ENCODE measurements around the gene TEX35. TPM values are rescaled to one million over a fixed set of nuclear protein-coding genes. Genes with fewer than 3 reads are reported as not detected.
A peak's percentile ranks its signal among the peaks of the same experiment; 100 is the strongest.

Gene TEX35
- total RNA-seq, 1 experiment from 2014 or later: not detected

DNA sequence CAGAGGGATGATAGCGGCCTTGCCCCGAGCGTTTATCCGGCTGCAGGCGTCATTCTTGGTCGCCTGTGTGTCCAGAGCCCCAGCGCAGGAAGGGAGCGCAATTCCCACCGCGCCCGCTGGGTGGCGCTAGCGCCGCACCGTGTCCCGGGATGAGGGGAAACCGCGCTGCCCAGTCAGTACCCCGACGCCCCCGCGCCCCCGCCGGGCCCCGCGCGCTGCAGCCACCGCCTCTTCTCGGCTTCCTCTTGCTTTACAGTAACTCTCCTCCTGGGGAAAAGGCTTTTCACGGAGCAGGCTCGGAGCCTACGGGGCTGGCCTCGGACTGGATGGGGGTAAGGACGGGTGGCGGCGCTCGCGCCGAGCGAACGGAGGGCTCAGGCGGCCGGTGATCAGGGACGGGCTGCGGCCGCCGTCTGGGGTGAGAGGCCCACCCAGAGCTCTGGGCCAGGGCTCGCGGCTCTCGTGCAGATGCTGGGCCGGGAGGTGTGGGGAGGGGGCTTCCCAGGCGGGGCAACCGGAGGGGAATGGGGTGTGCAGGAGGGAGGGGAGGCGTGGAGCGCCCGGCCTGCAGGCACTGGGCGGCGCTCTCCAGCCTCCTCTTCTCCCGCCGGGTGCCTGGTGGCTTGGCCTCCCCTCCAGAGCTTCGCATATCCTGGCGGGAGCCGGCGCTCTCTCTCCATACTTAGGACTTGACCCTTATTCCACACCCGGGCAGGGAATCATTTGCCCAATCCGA lies 29.8 kb downstream of the TEX35 start:
- ChIA-PET RAD21 (ENCODE audit: low non-redundant PET in 1 of 2, low total read pairs in 2 of 2, uncharacterized antibody in 2 of 2, unreplicated experiment in 2 of 2) (interaction anchor here (0.7 to 2.3 kb wide), 5 partner anchors 210 to 461 kb away, joined by 3 to 11 read pairs (median 8); no protein-coding TSS in a partner anchor), CTCF (interaction anchor here (0.6 to 2.8 kb wide), 8 partner anchors 9 to 464 kb away, joined by 3 to 26 read pairs (median 3); no protein-coding TSS in a partner anchor), POLR2A (interaction anchor here (1.1 to 1.2 kb wide), 2 partner anchors 17 to 460 kb away, joined by 3 read pairs; no protein-coding TSS in a partner anchor)
- no peak for TF ChIP-seq TCF7L2 (IDR thresholded peaks at IDR 0.05; ENCODE audit: borderline replicate concordance, extremely low read depth, insufficient read depth, insufficient read length)
- no peak for TF ChIP-seq SP1 (IDR thresholded peaks at IDR 0.05; ENCODE audit: low read depth)
- TF ChIP-seq, protein P1, sequence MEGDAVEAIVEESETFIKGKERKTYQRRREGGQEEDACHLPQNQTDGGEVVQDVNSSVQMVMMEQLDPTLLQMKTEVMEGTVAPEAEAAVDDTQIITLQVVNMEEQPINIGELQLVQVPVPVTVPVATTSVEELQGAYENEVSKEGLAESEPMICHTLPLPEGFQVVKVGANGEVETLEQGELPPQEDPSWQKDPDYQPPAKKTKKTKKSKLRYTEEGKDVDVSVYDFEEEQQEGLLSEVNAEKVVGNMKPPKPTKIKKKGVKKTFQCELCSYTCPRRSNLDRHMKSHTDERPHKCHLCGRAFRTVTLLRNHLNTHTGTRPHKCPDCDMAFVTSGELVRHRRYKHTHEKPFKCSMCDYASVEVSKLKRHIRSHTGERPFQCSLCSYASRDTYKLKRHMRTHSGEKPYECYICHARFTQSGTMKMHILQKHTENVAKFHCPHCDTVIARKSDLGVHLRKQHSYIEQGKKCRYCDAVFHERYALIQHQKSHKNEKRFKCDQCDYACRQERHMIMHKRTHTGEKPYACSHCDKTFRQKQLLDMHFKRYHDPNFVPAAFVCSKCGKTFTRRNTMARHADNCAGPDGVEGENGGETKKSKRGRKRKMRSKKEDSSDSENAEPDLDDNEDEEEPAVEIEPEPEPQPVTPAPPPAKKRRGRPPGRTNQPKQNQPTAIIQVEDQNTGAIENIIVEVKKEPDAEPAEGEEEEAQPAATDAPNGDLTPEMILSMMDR (IDR thresholded peaks at IDR 0.05 in 2 of 3, conservative IDR thresholded peaks at IDR 0.05 in 1 of 3; ENCODE audit: borderline replicate concordance in 1 of 3, insufficient read depth in 1 of 3, low read depth in 2 of 3, low read length in 2 of 3): peak; percentile 84 to 98 (median 88)
- TF ChIP-seq FOSL1 (IDR thresholded peaks at IDR 0.05; ENCODE audit: low read depth): no peak
- no peak; the same call in 1 of the 2 replicates for TF ChIP-seq EGR1 (IDR thresholded peaks at IDR 0.05; ENCODE audit: low read depth)
- no peak for TF ChIP-seq SIN3A (IDR thresholded peaks at IDR 0.05; ENCODE audit: low read depth)
- no peak for TF ChIP-seq EZH2phosphoT487 (IDR thresholded peaks at IDR 0.05; ENCODE audit: borderline replicate concordance)
- TF ChIP-seq YY1 (IDR thresholded peaks at IDR 0.05; ENCODE audit: extremely low read depth, insufficient replicate concordance, low read depth, low read length): no peak
- TF ChIP-seq RAD21 (IDR thresholded peaks at IDR 0.05; ENCODE audit: low read depth): peak; percentile 85
- no peak for TF ChIP-seq ELF1 (IDR thresholded peaks at IDR 0.05; ENCODE audit: borderline replicate concordance, low read depth)
- TF ChIP-seq, protein P2, sequence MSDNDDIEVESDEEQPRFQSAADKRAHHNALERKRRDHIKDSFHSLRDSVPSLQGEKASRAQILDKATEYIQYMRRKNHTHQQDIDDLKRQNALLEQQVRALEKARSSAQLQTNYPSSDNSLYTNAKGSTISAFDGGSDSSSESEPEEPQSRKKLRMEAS (IDR thresholded peaks at IDR 0.05): no peak
- TF ChIP-seq ZNF274 (IDR thresholded peaks at IDR 0.05; ENCODE audit: low read depth, low read length): no peak
- TF ChIP-seq ZFX (IDR thresholded peaks at IDR 0.05): peak; percentile 51
- TF ChIP-seq, protein P3, sequence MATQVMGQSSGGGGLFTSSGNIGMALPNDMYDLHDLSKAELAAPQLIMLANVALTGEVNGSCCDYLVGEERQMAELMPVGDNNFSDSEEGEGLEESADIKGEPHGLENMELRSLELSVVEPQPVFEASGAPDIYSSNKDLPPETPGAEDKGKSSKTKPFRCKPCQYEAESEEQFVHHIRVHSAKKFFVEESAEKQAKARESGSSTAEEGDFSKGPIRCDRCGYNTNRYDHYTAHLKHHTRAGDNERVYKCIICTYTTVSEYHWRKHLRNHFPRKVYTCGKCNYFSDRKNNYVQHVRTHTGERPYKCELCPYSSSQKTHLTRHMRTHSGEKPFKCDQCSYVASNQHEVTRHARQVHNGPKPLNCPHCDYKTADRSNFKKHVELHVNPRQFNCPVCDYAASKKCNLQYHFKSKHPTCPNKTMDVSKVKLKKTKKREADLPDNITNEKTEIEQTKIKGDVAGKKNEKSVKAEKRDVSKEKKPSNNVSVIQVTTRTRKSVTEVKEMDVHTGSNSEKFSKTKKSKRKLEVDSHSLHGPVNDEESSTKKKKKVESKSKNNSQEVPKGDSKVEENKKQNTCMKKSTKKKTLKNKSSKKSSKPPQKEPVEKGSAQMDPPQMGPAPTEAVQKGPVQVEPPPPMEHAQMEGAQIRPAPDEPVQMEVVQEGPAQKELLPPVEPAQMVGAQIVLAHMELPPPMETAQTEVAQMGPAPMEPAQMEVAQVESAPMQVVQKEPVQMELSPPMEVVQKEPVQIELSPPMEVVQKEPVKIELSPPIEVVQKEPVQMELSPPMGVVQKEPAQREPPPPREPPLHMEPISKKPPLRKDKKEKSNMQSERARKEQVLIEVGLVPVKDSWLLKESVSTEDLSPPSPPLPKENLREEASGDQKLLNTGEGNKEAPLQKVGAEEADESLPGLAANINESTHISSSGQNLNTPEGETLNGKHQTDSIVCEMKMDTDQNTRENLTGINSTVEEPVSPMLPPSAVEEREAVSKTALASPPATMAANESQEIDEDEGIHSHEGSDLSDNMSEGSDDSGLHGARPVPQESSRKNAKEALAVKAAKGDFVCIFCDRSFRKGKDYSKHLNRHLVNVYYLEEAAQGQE (IDR thresholded peaks at IDR 0.05; ENCODE audit: low read depth): no peak
- TF ChIP-seq EZH2 (IDR thresholded peaks at IDR 0.05): no peak
- peaks cover 17 to 33% of the 10 kb centered on the region in 2 experiments for H3K4me1 ChIP-seq (ENCODE audit: control insufficient read depth in 1 of 2, insufficient read depth in 2 of 2, low read length in 2 of 2)
- ATAC-seq (peak; percentile 88), DNase-seq (ENCODE audit: low read depth, low spot score) (peak; percentile 43)
- H3K27me3 ChIP-seq (ENCODE audit: insufficient read depth, low read length): no peaks in the 10 kb centered on the region
- H3K79me2 ChIP-seq (ENCODE audit: insufficient read depth, low read length): no peaks in the 10 kb centered on the region
- H3K36me3 ChIP-seq (ENCODE audit: control insufficient read depth in 1 of 2, insufficient read depth in 2 of 2, low read length in 2 of 2): no peaks in the 10 kb centered on the region
- H2AFZ ChIP-seq (ENCODE audit: low read depth, low read length, poor library complexity, severe bottlenecking): peak overlapping the region; percentile 97
- H4K20me1 ChIP-seq (ENCODE audit: insufficient read depth): no peaks in the 10 kb centered on the region
- H3K9me2 ChIP-seq (ENCODE audit: insufficient read depth): no peaks in the 10 kb centered on the region
- no TSS peak for BruUV-seq (replicated peaks)
- no peaks in the 10 kb centered on the region for H3K9me3 ChIP-seq (ENCODE audit: control insufficient read depth in 1 of 2, insufficient read depth in 1 of 2, low read depth in 1 of 2, low read length in 2 of 2)
- intact Hi-C loops (cut with micrococcal nuclease): loop anchor here (1.0 to 2.0 kb wide), 4 partner anchors 184 to 826 kb away; no protein-coding TSS in a partner anchor
- H3K27ac ChIP-seq (ENCODE audit: low read depth, low read length): peak overlapping the region; percentile 64
- peak overlapping the region; percentile 69 for H3K9ac ChIP-seq (ENCODE audit: low read length)
- peak overlapping the region; percentile 61 to 69 for H3K4me3 ChIP-seq (replicated peaks in 1 of 2; ENCODE audit: low read depth in 1 of 2, low read length in 2 of 2)
- H3K4me2 ChIP-seq (ENCODE audit: low read length): peak overlapping the region; percentile 90
